Stimulated activated CD4-positive, alpha-beta T cell treated with anti-CD3 and anti-CD28 coated beads, Interleukin-1b, Interleukin-23, amount 100 ng/mL, for 24 hours (primary cell): ENCODE measurements around the gene TPRN.

Experiments
- DNase-seq, 4 experiments: peaks; one replicate each; pipeline ENCODE4 v3.0.0-alpha.2; 2020; ENCODE audit warnings: low read depth in 4 of 4, low spot score in 1 of 4

TPRN gene

GRCh38 chr9:137213160-137214060 is 12.9 kb upstream of the TPRN start:
- DNase-seq, result no peak

- no peak for DNase-seq
Observed at GRCh38 chr9:137212520-137212919, 12.0 kb upstream of the TPRN start.

- DNase-seq, result no peak
Observed at GRCh38 chr9:137211532-137211931, 11.0 kb upstream of the TPRN start.

- DNase-seq, result no peak
Observed at GRCh38 chr9:137206602-137207001, 6.1 kb upstream of the TPRN start.

GRCh38 chr9:137205126-137206069 is 4.9 kb upstream of the TPRN start, which contains the start of the genes NDOR1 and TMEM203:
Gene NDOR1 (plus strand): TSS chr9:137205700. CDS start chr9:137205778, 78 bp downstream.
Gene TMEM203 (minus strand): TSS chr9:137205648. CDS start chr9:137205414, 234 bp downstream.
- DNase-seq, result peak; percentile 90 to 97 (median 94)

- DNase-seq, result no peak
Observed at GRCh38 chr9:137204731-137205125, 4.2 kb upstream of the TPRN start.

- DNase-seq, result no peak
Observed at GRCh38 chr9:137202966-137203365, 2.4 kb upstream of the TPRN start.

GRCh38 chr9:137201205-137201868 is 796 bp upstream of the TPRN start:
- DNase-seq, result no peak

GRCh38 chr9:137199411-137200121 is 975 bp downstream of the TPRN start:
- no peak for DNase-seq

GRCh38 chr9:137198902-137199283 is 1.6 kb downstream of the TPRN start:
- DNase-seq, result no peak

- no peak for DNase-seq
Observed at GRCh38 chr9:137198051-137198901, 2.3 kb downstream of the TPRN start.

GRCh38 chr9:137195525-137196220 is 4.9 kb downstream of the TPRN start:
- no peak for DNase-seq

- DNase-seq, result no peak
Observed at GRCh38 chr9:137194909-137195308, 5.6 kb downstream of the TPRN start.

- no peak for DNase-seq
Observed at GRCh38 chr9:137194388-137194787, 6.2 kb downstream of the TPRN start.

GRCh38 chr9:137193771-137194170 is 6.8 kb downstream of the TPRN start:
- DNase-seq, result no peak

GRCh38 chr9:137192859-137193258 is 7.7 kb downstream of the TPRN start:
- no peak for DNase-seq

- DNase-seq, result no peak
Observed at GRCh38 chr9:137192448-137192780, 8.1 kb downstream of the TPRN start.

- no peak for DNase-seq
Observed at GRCh38 chr9:137191691-137192447, 8.7 kb downstream of the TPRN start.
